CD1c-positive myeloid dendritic cell (primary cell): ENCODE measurements around the gene KRT73.

Experiments
- DNase-seq: peaks from one replicate; pipeline ENCODE4 v3.0.0-alpha.2; 2016; ENCODE audit errors: extremely low spot score

KRT73 gene

GRCh38 chr12:52570511-52570910 lies 47.8 kb downstream of the KRT73 start:
- no peak for DNase-seq

DNA sequence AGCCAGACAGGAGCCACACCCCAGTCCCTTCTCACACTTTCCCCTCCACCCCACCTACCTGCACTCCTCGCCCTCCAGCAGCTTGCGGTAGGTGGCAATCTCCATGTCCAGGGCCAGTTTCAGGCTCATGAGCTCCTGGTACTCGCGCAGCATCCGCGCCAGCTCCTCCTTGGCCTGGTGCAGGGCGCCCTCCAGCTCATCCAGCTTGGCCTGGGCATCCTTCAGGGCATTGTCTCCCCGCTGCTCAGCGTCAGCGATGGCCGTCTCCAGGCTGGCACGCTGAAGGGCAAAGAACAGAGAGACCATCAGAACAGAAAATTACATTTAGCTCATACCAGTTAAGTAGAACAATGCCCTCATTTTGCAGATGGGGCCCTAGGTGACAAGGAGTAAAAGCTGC lies 50.2 kb downstream of the KRT73 start:
- no peak for DNase-seq

- DNase-seq = peak; percentile 11
These were observed 51.5 kb downstream of the KRT73 start for GRCh38 chr12:52566847-52567291.

DNA sequence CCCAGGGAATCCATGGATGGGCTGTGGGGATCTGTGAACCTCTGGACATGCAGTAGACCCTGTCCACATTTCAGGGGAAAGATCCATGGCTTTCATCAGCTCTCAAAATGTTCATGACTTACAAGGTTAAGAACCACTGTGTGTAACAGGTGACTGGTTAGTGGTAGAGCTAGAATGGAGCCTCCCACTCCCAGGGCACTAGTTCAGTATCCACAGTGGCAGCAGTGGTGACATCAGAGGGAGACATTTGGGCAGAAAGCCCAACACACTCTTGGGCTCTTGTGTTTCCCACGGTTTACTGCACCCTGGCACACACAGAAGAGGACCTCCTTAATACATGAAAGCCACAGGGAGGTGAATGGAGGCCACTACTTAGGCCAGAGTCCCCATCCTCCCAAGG lies 53.8 kb downstream of the KRT73 start:
- no peak for DNase-seq

- no peak for DNase-seq
These were observed 56.4 kb downstream of the KRT73 start for GRCh38 chr12:52561880-52562449.

DNA sequence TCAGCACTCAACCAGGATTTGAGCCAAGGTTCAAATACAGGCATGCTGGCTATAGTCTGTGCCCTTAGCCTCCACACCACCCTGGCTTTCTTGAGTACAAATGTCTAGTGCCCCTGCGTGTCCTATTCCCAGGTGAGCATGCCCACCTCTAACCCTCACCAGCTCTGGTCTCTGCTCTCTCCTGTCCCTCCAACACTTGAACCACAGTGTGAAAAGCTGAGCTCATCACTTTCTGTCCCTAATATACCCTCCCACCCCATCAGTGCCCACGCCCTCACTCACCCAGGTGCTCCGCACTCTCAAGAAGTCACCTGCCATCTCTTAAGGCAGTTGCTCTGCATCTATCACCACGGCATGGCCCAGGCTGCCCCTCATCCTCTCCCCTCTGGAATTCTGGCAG lies 58.4 kb downstream of the KRT73 start:
- DNase-seq = no peak

DNA sequence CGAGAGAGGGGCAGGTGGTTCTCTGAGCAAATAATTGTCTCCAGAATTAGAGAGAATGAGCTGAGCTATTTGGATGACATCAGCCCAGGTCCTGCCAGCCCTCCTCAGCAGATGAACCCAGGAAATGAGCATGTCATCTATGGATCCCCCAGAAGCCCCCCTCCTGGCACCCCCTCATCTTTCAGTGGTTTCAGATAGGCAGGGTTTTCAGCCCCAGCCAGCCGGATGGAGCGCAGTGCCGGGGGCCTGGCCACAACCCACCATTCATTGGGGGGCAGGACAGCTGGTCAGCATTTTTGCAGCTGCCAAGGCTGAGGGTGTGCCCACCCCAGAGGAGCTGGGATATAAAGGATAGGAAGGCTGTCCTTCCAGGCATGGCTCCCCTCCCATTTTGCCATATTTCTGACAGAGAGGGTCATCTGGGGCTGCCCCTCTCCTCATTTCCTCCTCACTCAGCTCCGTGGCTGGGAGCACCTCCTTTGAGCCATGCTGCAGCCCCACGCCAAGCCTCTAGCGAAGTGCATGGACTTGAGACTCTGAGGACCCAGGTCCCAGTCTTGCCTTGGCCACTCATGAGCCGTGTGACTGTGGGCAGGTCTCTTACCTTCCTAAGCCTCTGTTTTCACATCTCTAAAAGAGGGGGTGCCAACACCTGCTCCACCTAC lies 59.4 kb downstream of the KRT73 start:
- no peak for DNase-seq
